HEK293T (cell line): ENCODE data around the gene FAM50A.

ENCODE experiments used
- FOXA1 ChIP-seq: fragments of 450-650 bp; IDR thresholded peaks from 2 replicates; pipeline ENCODE4 v1.6.1; 2016; ENCODE audit warnings: mild to moderate bottlenecking
- HDGF ChIP-seq: fragments of 450-650 bp; IDR thresholded peaks from 2 replicates; pipeline ENCODE4 v1.6.1; 2017; ENCODE audit warnings: antibody characterized with exemption, borderline replicate concordance

GRCh38 chrX:154401918-154402621, 41.9 kb upstream of the FAM50A start:
- no peak for TF ChIP-seq HDGF
- no peak for TF ChIP-seq FOXA1
